GM18505 (cell line): Measurements from ENCODE around the gene VCX3A.
"Not testable (repeated sequence)": the region's sequence is repeated elsewhere in the genome, so short reads cannot be mapped to it uniquely, and the experiment has no call there.

Source experiments
- ATAC-seq: cut with Tn5 transposase; IDR thresholded peaks from one replicate; pipeline ENCODE4 v1.9.1; 2021; ENCODE audit not compliant: unreplicated experiment
- POLR2A ChIP-seq: IDR thresholded peaks from 4 replicates; pipeline ENCODE4 v1.6.1; 2011; ENCODE audit warnings: borderline replicate concordance; ENCODE audit not compliant: insufficient read depth, insufficient read length; ENCODE audit errors: extremely low read depth

Gene VCX3A

GRCh38 chrX:6535018-6535417 lies at the start of gene VCX3A:
TSS of gene VCX3A (minus strand) at chrX:6535118. CDS start at chrX:6534497, 621 bp downstream.
- not testable (repeated sequence) for ATAC-seq

- ATAC-seq = no peak
- no peak for TF ChIP-seq POLR2A
Measured at GRCh38 chrX:6574762-6575161, 39.8 kb upstream of the VCX3A start.

GRCh38 chrX:6568031-6568430 lies 33.1 kb upstream of the VCX3A start:
- no peak for TF ChIP-seq POLR2A
- no peak for ATAC-seq

- TF ChIP-seq POLR2A = no peak
- no peak for ATAC-seq
Measured at GRCh38 chrX:6558979-6559378, 24.1 kb upstream of the VCX3A start.

- TF ChIP-seq POLR2A = no peak
- no peak for ATAC-seq
Measured at GRCh38 chrX:6557690-6558089, 22.8 kb upstream of the VCX3A start.

- no peak for TF ChIP-seq POLR2A
- no peak for ATAC-seq
Measured at GRCh38 chrX:6550999-6551398, 16.1 kb upstream of the VCX3A start.

GRCh38 chrX:6545712-6546111 lies 10.8 kb upstream of the VCX3A start:
- no peak for ATAC-seq

GRCh38 chrX:6526564-6527136 lies 8.3 kb downstream of the VCX3A start:
- TF ChIP-seq POLR2A = no peak
- ATAC-seq = no peak

More at GRCh38 chrX:6545712-6546111, 10.8 kb upstream of the VCX3A start:
- no peak for TF ChIP-seq POLR2A

- ATAC-seq = no peak
- TF ChIP-seq POLR2A = no peak
Measured at GRCh38 chrX:6517376-6517775, 17.5 kb downstream of the VCX3A start.

- no peak for TF ChIP-seq POLR2A
Measured at GRCh38 chrX:6506444-6506843, 28.5 kb downstream of the VCX3A start.

GRCh38 chrX:6505960-6506359 lies 29.0 kb downstream of the VCX3A start:
- TF ChIP-seq POLR2A = no peak
- ATAC-seq = no peak

More at GRCh38 chrX:6506444-6506843, 28.5 kb downstream of the VCX3A start:
- no peak for ATAC-seq

GRCh38 chrX:6500719-6501118 lies 34.2 kb downstream of the VCX3A start:
- TF ChIP-seq POLR2A = no peak
- no peak for ATAC-seq

GRCh38 chrX:6498324-6498723 lies 36.6 kb downstream of the VCX3A start:
- no peak for TF ChIP-seq POLR2A
- ATAC-seq = no peak
